PC-9 (cell line): Measurements from ENCODE around the gene CHST11. TPM values are rescaled to one million over a fixed set of nuclear protein-coding genes. Genes with fewer than 3 reads are reported as not detected.

Experiments used
- BruUV-seq: library from RNA; stranded (reverse); fragments of 400-500 nt; replicated peaks from 2 replicates; lab custom pipeline; 2021; lab: Mats Ljungman, UMichigan
- CTCF ChIA-PET: fragments of 300-600 bp; sonication (Branson Sonifier 250); formaldehyde crosslinking; loops from one replicate; lab custom pipeline; 2022; ENCODE audit warnings: antibody characterized with exemption; lab: Charles Lee
- POLR2A ChIA-PET: fragments of 300-600 bp; sonication (Branson Sonifier 250); formaldehyde crosslinking; loops from one replicate; lab custom pipeline; 2022; ENCODE audit warnings: antibody characterized with exemption; ENCODE audit not compliant: unreplicated experiment; lab: Charles Lee
- DNase-seq, 2 experiments: peaks; one replicate each; pipeline versions ENCODE4 v3.0.0 to v3.0.0-alpha.2; 2015 to 2022; ENCODE audit warnings: mixed read lengths in 1 of 2
- H2AFZ ChIP-seq: fragments of 200-600 bp; sonication (generic); 2 replicates; pipeline ENCODE4 v1.8.1; 2017; ENCODE audit warnings: antibody characterized with exemption
- H3F3A ChIP-seq: fragments of 200-600 bp; sonication (generic); 2 replicates; pipeline ENCODE4 v1.8.1; 2017; ENCODE audit warnings: antibody characterized with exemption, mild to moderate bottlenecking, low read depth; ENCODE audit not compliant: insufficient read depth
- H3K27ac ChIP-seq: fragments of 200-600 bp; sonication (generic); 2 replicates; pipeline ENCODE4 v1.6.1; 2016; ENCODE audit warnings: mixed run types
- H3K27me3 ChIP-seq: fragments of 200-600 bp; sonication (generic); 2 replicates; pipeline ENCODE4 v1.6.1; 2016; ENCODE audit warnings: low read depth, mixed run types; ENCODE audit not compliant: insufficient read depth
- H3K36me3 ChIP-seq: fragments of 200-600 bp; sonication (generic); 2 replicates; pipeline ENCODE4 v1.6.1; 2016; ENCODE audit warnings: low read depth, mixed run types
- H3K4me1 ChIP-seq: fragments of 200-600 bp; sonication (generic); replicated peaks from 2 replicates; pipeline ENCODE4 v1.6.1; 2016; ENCODE audit warnings: mixed run types; ENCODE audit not compliant: insufficient read depth
- H3K4me2 ChIP-seq: fragments of 200-600 bp; sonication (generic); 2 replicates; pipeline ENCODE4 v1.6.1; 2017; ENCODE audit warnings: mixed run types
- H3K4me3 ChIP-seq: fragments of 200-600 bp; sonication (generic); 2 replicates; pipeline ENCODE4 v1.6.1; 2016; ENCODE audit warnings: mixed run types
- H3K79me2 ChIP-seq: fragments of 200-600 bp; sonication (generic); 2 replicates; pipeline ENCODE4 v1.6.1; 2017; ENCODE audit warnings: low read depth, mixed run types
- H3K9me2 ChIP-seq: fragments of 200-600 bp; sonication (generic); 2 replicates; pipeline ENCODE4 v1.8.1; 2017; ENCODE audit warnings: mild to moderate bottlenecking; ENCODE audit not compliant: insufficient read depth
- H3K9me3 ChIP-seq: fragments of 200-600 bp; sonication (generic); 2 replicates; pipeline ENCODE4 v1.8.1; 2016; ENCODE audit warnings: low read depth; ENCODE audit not compliant: insufficient read depth
- H4K20me1 ChIP-seq: fragments of 200-600 bp; sonication (generic); 2 replicates; pipeline ENCODE4 v1.8.1; 2017; ENCODE audit not compliant: insufficient read depth
- CTCF ChIP-seq: fragments of 200-600 bp; sonication (generic); conservative IDR thresholded peaks from 2 replicates; pipeline ENCODE4 v1.6.1; 2017; ENCODE audit warnings: mixed run types, antibody characterized with exemption, mild to moderate bottlenecking, moderate library complexity
- EZH2 ChIP-seq: fragments of 200-600 bp; sonication (generic); IDR thresholded peaks from 2 replicates; pipeline ENCODE4 v1.8.0; 2017; ENCODE audit warnings: antibody characterized with exemption, low read depth
- intact Hi-C: fragments of 100-400 bp; cut with micrococcal nuclease; formaldehyde crosslinking; loops from one replicate; pipeline ENCODE4 v1.10.0; 2022; ENCODE audit not compliant: unreplicated experiment
- total RNA-seq: library from RNA; stranded (reverse); gene quantifications from 2 replicates; pipeline ENCODE4 v1.2.3, GENCODE V29; 2021

The CHST11 gene
- total RNA-seq, 1 experiment from 2014 or later: 39.9 TPM

- ChIA-PET POLR2A (no interaction called here), CTCF (no interaction called here)
- no TSS peak for BruUV-seq
- H4K20me1 ChIP-seq: peaks cover 9% of the 10 kb centered on the region; the same call in 1 of the 2 replicates
- peaks cover 6% of the 10 kb centered on the region; the same call in 1 of the 2 replicates for H3K36me3 ChIP-seq
- H3K79me2 ChIP-seq: peaks cover 86% of the 10 kb centered on the region
- no peaks in the 10 kb centered on the region for H3K9me3 ChIP-seq
- no peaks in the 10 kb centered on the region for H3K9me2 ChIP-seq
- H3K4me1 ChIP-seq: no peaks in the 10 kb centered on the region
- H3F3A ChIP-seq: peaks cover 14% of the 10 kb centered on the region; the same call in 1 of the 2 replicates
- no peak overlapping the region for H3K4me2 ChIP-seq
- intact Hi-C loops: no loop called here
- H3K4me3 ChIP-seq: no peak overlapping the region
- H2AFZ ChIP-seq: no peak overlapping the region
- no peaks in the 10 kb centered on the region for H3K27me3 ChIP-seq
- no peak for DNase-seq
- no peak overlapping the region for H3K27ac ChIP-seq
- TF ChIP-seq CTCF (no peak), EZH2 (no peak)
Observed at GRCh38 chr12:104650541-104650940, 193.8 kb downstream of the CHST11 start.

- peaks cover 4% of the 10 kb centered on the region for H3K4me1 ChIP-seq
- no TSS peak for BruUV-seq
- H3K9me2 ChIP-seq: no peaks in the 10 kb centered on the region
- peaks cover 9% of the 10 kb centered on the region; the same call in 1 of the 2 replicates for H4K20me1 ChIP-seq
- POLR2A ChIA-PET: interaction anchor here (0.7 kb wide), 1 partner anchor 172 kb away, joined by 17 read pairs; no protein-coding TSS in a partner anchor
- no peaks in the 10 kb centered on the region for H3K27me3 ChIP-seq
- H3K36me3 ChIP-seq: peaks cover 6% of the 10 kb centered on the region; the same call in 1 of the 2 replicates
- no peak overlapping the region for H3K4me3 ChIP-seq
- no peaks in the 10 kb centered on the region for H3K9me3 ChIP-seq
- H3K79me2 ChIP-seq: peaks cover 87% of the 10 kb centered on the region
- intact Hi-C loops: no loop called here
- TF ChIP-seq EZH2: no peak
- TF ChIP-seq CTCF: no peak
- H3K27ac ChIP-seq: no peak overlapping the region
- H2AFZ ChIP-seq: no peak overlapping the region
- peaks cover 26% of the 10 kb centered on the region; the same call in 1 of the 2 replicates for H3F3A ChIP-seq
- CTCF ChIA-PET: no interaction called here
- DNase-seq: no peak
- no peak overlapping the region for H3K4me2 ChIP-seq
Observed at GRCh38 chr12:104651811-104652210, 195.1 kb downstream of the CHST11 start.

- no peaks in the 10 kb centered on the region for H3K9me3 ChIP-seq
- peaks cover 6% of the 10 kb centered on the region; the same call in 1 of the 2 replicates for H3K36me3 ChIP-seq
- peaks cover 9% of the 10 kb centered on the region; the same call in 1 of the 2 replicates for H4K20me1 ChIP-seq
- H3K27me3 ChIP-seq: no peaks in the 10 kb centered on the region
- no peak overlapping the region for H3K4me2 ChIP-seq
- TF ChIP-seq EZH2: no peak
- TF ChIP-seq CTCF: no peak
- no peaks in the 10 kb centered on the region for H3K9me2 ChIP-seq
- no peak overlapping the region for H3K27ac ChIP-seq
- intact Hi-C loops: no loop called here
- POLR2A ChIA-PET: interaction anchor here (0.7 kb wide), 1 partner anchor 171 kb away, joined by 17 read pairs; no protein-coding TSS in a partner anchor
- H3F3A ChIP-seq: peaks cover 29% of the 10 kb centered on the region; the same call in 1 of the 2 replicates
- peaks cover 10% of the 10 kb centered on the region for H3K4me1 ChIP-seq
- BruUV-seq: no TSS peak
- CTCF ChIA-PET: no interaction called here
- H3K79me2 ChIP-seq: peaks cover 92% of the 10 kb centered on the region
- H3K4me3 ChIP-seq: no peak overlapping the region
- DNase-seq: no peak
- H2AFZ ChIP-seq: no peak overlapping the region
Observed at GRCh38 chr12:104652358-104652757, 195.6 kb downstream of the CHST11 start.
